Fibroblast of the aortic adventitia (primary cell): Measurements from ENCODE around the gene MYO5B. TPM values are rescaled to one million over a fixed set of nuclear protein-coding genes. Genes with fewer than 3 reads are reported as not detected.

Experiments used
- DNase-seq: peaks from one replicate; pipeline ENCODE4 v3.0.0-alpha.2; 2010; ENCODE audit warnings: low read depth
- H3K4me3 ChIP-seq: 2 replicates; pipeline ENCODE4 v1.5.1; 2011; ENCODE audit warnings: low read depth, mild to moderate bottlenecking, control low read depth, low read length, moderate library complexity
- CTCF ChIP-seq: IDR thresholded peaks from 2 replicates; pipeline ENCODE4 v1.5.1; 2011; ENCODE audit warnings: mild to moderate bottlenecking, low read length, control low read depth, inconsistent platforms; ENCODE audit not compliant: insufficient read depth
- total RNA-seq: library from RNA; depleted of rRNA; stranded (reverse); fragments of >200 nt; gene quantifications from 2 replicates; pipeline ENCODE4 v1.2.3, GENCODE V29; 2012; ENCODE audit warnings: low replicate concordance

The MYO5B gene
- total RNA-seq, 1 donor = 0.09 TPM

DNA sequence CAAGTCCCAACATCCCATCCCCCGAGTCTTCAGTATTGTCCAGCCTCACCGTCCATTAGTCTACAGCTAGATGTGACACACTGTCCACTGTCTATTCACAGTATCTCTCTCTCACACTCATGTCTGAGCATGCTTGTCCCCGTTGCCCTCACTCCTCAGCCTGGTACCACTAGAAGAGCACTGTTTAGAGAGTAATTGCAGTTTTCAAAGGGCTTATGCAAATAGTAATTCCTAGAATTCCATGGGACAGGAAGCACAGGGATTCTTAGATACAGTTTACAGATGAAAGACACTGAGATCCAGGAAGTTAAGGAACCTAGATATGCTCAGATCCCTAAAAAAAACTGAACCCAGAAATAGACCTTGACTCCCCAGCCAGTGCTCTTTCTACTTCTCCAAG, 125.5 kb downstream of the MYO5B start:
- no peak overlapping the region for H3K4me3 ChIP-seq
- no peak for TF ChIP-seq CTCF
- no peak for DNase-seq

DNA sequence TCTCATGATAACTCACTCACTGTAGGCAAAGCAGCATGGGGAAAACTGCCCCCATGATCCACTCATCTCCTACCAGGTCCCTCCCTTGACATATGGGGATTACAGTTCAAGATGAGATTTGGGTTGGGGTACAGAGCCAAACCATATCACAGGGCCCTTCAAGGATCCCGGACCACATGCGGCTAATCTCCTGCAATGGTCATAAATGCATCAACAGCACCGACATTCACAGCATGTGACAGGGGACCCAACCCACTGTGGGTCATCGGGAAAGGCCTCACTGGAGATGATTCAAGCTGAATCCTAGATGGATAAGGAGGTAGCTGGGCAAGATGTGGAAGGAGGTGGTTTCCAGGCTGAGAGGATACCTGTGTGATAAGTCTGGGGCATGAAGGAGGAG, 129.4 kb downstream of the MYO5B start:
- DNase-seq = no peak
- H3K4me3 ChIP-seq = no peak overlapping the region
- TF ChIP-seq CTCF = no peak

DNA sequence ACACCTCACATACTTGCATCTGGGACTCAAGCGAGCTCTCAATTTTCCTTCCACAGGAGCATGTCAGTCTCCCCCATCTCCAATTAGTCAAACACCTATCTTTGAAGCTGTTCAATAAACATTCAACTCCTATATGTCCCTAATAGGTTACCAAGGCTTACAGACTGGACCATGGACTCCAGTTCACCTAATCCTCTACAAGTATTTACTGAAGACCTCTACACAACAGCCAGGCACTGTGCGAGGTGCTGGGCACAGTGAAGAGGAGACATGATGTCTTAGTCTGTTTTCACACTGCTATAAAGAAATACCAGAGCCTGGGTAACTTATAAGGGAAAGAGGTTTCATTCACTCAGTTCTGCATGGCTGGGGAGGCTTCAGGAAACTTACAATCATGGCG, 129.9 kb downstream of the MYO5B start:
- no peak for DNase-seq
- TF ChIP-seq CTCF = no peak
- H3K4me3 ChIP-seq = no peak overlapping the region

DNA sequence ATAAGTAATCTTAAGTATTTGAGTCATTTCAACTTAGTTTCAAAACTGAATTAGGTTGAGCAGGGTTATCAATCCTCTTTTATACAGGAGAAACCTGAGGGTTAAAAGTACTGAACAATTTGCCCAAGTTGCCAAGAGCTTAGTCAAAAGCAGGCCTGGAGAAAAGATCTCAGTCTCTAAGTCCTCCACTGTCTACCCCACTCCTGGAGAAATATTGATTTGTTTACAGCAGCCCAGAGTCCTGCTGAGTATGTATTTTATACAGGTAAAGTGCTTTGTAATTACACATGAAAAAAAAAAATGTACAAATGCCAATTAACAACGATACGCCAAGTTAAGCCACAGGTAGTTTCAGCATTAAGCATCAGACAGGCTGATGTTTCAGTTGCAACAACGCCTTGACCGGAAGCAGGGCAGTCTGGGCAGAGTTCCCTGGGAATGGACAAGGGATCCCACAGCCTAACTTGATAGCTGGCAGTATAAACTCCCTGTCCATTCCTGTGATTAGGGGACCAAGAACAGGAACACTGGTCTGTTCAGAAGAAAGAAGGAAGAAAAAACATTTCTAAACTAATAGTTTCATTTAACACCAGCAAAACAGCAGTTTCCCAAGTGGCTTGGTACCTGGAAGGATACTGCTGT, 132.9 kb downstream of the MYO5B start:
- TF ChIP-seq CTCF = no peak
- no peak for DNase-seq
- no peak overlapping the region for H3K4me3 ChIP-seq

- no peak for DNase-seq
- TF ChIP-seq CTCF = no peak
- no peak overlapping the region for H3K4me3 ChIP-seq
These were observed 134.1 kb downstream of the MYO5B start for GRCh38 chr18:50060822-50061221.

DNA sequence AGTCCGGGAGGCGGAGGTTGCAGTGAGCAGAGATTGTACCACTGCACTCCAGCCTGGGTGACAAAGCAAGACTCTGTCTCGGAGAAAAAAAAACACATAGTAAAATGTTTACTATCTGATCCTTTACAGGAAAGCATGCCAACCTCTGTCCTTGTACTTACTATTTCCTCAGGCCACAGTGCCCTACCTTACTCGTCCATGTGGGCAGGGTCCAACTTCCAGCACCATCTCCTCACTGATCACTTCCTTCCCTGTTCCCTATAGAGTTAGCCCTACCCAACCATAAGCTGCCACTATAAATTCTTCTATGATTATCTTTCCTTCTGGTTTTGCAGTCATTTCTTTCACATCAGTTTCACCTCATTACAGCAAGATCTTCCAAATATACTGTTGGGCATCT, 136.2 kb downstream of the MYO5B start:
- no peak for TF ChIP-seq CTCF
- H3K4me3 ChIP-seq = no peak overlapping the region
- DNase-seq = no peak

GRCh38 chr18:50057009-50057408, 137.9 kb downstream of the MYO5B start:
- no peak for TF ChIP-seq CTCF
- H3K4me3 ChIP-seq = no peak overlapping the region
- no peak for DNase-seq
